NCI-H748 treated with DMSO at 0.1 percent for 48 hours (cell line): ENCODE measurements around the gene PDX1.

ENCODE experiments used
- DNase-seq: peaks from one replicate; lab custom pipeline; 2025; lab: John Stamatoyannopoulos, UW

The PDX1 gene

GRCh38 chr13:27919934-27920676, at the start of gene PDX1:
PDX1 (plus strand) TSS chr13:27920000; CDS start chr13:27920139, 139 bp downstream.
- DNase-seq, result peak; percentile 92

GRCh38 chr13:27878274-27878673, 41.5 kb upstream of the PDX1 start:
- DNase-seq, result no peak

GRCh38 chr13:27889471-27889870, 30.3 kb upstream of the PDX1 start:
- no peak for DNase-seq

GRCh38 chr13:27896726-27897125, 23.1 kb upstream of the PDX1 start:
- no peak for DNase-seq

GRCh38 chr13:27904719-27905118, 15.1 kb upstream of the PDX1 start:
- no peak for DNase-seq

- DNase-seq, result no peak
Measured at GRCh38 chr13:27905650-27906049, 14.2 kb upstream of the PDX1 start.

- DNase-seq, result no peak
Measured at GRCh38 chr13:27907121-27907787, 12.5 kb upstream of the PDX1 start.

GRCh38 chr13:27909378-27909777, 10.4 kb upstream of the PDX1 start:
- DNase-seq, result no peak

GRCh38 chr13:27911521-27911920, 8.3 kb upstream of the PDX1 start:
- no peak for DNase-seq

- DNase-seq, result no peak
Measured at GRCh38 chr13:27913160-27913559, 6.6 kb upstream of the PDX1 start.

GRCh38 chr13:27915301-27916207, 4.2 kb upstream of the PDX1 start:
- DNase-seq, result no peak

GRCh38 chr13:27917121-27917947, 2.5 kb upstream of the PDX1 start:
- peak; percentile 77 for DNase-seq

- DNase-seq, result no peak
Measured at GRCh38 chr13:27918041-27918917, 1.5 kb upstream of the PDX1 start.

- no peak for DNase-seq
Measured at GRCh38 chr13:27918918-27919658, 712 bp upstream of the PDX1 start.

- DNase-seq, result no peak
Measured at GRCh38 chr13:27919659-27919933, 204 bp upstream of the PDX1 start.

GRCh38 chr13:27920677-27921420, 1.0 kb downstream of the PDX1 start:
- peak; percentile 73 for DNase-seq

- DNase-seq, result peak; percentile 68
Measured at GRCh38 chr13:27921421-27921960, 1.7 kb downstream of the PDX1 start.

GRCh38 chr13:27921961-27922882, 2.4 kb downstream of the PDX1 start:
- DNase-seq, result no peak
